HG02943 (cell line): ENCODE measurements around the gene PRTN3.
"Not testable (repeated sequence)": the region's sequence is repeated elsewhere in the genome, so short reads cannot be mapped to it uniquely, and the experiment has no call there.

Source experiments
- ATAC-seq: cut with Tn5 transposase; IDR thresholded peaks from one replicate; pipeline ENCODE4 v1.9.1; 2021; ENCODE audit warnings: mild to moderate bottlenecking, low read depth, moderate library complexity; ENCODE audit not compliant: unreplicated experiment

The PRTN3 gene

DNA sequence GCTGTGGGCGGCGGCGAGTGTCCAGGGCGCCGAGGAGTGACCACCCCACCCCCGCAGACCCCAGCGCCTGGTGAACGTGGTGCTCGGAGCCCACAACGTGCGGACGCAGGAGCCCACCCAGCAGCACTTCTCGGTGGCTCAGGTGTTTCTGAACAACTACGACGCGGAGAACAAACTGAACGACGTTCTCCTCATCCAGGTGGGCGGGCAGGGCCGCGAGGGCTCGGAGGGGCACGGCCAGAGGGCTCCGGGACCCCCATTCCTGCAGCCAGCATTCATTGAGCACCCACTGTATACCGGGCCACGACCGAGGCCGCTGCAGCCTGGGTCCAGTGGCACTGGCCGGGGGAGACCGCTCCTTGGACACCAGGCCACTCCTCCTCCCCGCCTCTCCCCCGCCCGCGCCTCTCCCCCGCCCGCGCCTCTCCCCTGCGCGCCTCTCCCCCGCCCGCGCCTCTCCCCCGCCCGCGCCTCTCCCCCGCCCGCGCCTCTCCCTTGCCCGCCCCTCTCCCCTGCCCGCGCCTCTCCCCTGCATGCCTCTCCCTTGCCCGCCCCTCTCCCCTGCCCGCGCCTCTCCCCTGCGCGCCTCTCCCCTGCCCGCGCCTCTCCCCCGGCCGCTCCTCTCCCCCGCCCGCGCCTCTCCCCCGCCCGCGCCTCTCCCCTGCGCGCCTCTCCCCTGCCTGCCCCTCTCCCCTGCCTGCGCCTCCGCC, 3.2 kb downstream of the PRTN3 start:
- no peak for ATAC-seq

DNA sequence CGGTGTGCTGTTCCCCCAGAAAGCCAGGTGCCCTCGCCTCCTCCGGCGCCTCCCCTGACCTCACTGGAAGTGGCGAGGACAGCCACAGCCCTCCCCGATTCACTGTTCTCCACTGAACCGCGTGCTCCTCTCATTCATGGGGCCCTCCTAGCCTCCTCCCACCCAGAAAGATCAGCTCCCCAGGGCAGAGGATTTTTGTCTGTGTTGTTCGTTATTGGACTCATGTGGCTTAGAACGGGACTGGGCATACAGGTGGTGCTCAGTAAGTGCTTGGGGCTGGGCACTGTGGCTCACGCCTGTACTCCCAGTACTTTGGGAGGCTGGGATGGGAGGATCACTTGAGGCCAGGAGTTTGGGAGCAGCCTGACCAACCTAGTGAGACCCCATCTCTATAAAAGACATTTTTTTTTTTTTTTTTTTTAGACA, 3.8 kb downstream of the PRTN3 start:
- no peak for ATAC-seq

DNA sequence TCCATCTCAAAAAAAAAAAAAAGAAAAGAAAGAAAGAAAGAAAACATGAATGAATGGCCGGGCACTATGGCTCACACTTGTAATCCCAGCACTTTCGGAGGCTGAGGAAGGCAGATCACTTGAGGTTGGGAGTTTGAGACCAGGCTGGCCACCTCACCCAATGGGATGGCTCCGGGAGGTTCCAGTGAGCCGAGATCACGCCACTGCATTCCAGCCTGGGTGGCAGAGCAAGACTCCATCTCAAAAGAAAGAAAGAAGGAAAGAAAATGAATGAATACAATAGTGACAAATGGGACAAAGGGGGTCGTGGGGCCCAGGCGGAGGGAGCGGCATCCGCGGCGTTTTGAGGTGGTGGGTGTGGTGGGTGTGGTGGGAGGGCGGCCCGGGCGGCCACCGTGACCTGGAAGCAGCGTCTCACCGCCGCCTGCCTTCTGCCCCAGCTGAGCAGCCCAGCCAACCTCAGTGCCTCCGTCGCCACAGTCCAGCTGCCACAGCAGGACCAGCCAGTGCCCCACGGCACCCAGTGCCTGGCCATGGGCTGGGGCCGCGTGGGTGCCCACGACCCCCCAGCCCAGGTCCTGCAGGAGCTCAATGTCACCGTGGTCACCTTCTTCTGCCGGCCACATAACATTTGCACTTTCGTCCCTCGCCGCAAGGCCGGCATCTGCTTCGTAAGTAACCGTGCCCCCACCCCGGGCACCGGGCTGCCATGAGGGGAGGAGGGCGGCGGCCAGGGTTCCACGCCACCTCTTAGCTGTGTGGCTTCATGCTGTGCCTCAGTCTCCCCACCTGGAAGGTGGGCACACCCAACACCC, 5.1 kb downstream of the PRTN3 start:
- ATAC-seq, result no peak

DNA sequence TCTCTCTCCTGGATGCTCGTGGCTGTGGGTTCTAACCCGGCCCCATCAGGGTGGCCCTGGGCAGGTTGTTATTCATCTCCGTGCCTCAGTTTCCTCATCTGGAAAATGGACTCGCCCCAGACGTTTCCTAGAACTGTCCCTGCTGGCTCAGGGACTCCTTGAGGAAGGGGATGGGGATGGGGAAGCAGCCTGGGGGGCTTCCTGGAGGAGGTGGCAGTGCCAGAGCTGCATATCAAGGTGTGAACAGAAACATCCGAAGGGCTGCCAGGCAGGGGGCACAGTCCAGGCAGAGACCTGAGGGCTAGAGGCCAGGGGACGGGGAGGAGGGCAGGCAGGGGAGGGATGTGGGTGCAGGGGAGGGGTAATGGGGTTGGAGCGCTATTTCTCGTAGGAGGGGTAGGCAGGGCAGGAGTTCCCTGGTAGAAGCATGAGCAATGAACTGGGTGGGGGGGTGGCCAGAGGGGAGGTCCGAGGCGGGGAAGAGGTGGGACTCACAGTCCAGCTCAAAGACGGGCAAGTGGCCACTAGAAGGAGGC, 7.7 kb downstream of the PRTN3 start:
- ATAC-seq, result no peak

DNA sequence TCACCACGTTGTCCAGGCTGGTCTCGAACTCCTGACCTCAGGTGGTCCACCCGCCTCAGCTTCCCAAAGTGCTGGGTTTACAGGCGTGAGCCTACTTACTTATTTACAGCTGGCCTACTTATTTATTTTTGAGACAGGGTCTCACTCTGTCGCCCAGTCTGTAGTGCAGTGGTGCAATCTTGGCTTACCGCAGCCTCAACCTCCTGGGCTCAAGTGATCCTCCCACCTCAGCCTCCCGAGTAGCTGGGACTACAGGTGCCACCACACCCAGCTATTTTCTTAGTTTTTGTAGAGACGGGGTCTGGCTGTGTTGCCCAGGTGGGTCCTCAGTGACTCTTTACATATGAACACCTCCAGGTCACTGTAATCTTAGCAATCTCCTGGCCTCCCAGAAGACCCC, 8.4 kb downstream of the PRTN3 start:
- ATAC-seq, result not testable (repeated sequence)

DNA sequence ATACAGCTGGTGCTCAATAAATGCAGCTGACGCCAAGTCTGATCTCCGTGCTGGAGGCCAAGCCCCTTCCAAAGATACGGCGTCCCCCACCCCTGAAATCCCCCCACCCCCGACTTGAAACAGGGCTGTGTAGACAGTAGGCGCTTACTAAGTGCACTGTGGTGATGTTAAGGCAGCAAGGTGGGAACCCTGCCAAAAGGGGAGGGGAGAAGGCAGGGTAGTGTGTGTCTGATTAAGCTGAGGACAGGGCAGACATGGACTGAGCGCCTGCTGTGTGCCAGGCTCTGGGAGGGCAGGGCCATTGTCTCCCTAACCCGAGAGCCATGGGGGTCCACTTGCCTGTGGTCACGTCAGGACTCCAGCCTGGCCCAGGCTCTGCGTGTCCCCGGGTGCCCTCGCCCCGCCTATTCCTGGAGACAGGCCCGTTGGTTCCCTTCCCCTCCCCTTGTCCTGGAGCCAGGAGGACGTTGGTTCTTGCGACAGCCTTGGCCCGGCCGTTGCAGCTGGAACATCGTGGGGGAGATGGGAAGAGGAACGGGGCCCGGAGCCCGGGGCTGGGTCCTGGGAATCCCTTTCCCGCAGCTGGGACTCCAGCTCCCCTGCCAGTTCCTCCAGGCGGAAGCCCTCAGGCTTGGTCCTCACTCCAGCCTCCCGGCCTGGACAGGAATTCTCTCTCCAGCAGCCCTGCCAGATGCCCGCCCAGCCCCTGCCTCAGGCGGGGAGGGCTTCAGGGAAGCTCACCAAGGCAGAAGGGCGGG, 9.6 kb downstream of the PRTN3 start:
- no peak for ATAC-seq

DNA sequence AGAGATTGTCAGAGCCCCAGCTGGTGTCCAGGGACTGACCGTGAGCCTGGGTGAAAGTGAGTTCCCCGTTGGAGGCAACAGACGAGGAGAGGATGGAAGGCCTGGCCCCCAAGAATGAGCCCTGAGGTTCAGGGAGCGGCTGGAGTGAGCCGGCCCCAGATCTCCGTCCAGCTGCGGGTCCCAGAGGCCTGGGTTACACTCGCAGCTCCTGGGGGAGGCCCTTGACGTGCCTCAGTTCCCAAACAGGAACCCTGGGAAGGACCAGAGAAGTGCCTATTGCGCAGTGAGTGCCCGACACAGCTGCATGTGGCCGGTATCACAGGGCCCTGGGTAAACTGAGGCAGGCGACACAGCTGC, 10.2 kb downstream of the PRTN3 start:
- ATAC-seq, result no peak

DNA sequence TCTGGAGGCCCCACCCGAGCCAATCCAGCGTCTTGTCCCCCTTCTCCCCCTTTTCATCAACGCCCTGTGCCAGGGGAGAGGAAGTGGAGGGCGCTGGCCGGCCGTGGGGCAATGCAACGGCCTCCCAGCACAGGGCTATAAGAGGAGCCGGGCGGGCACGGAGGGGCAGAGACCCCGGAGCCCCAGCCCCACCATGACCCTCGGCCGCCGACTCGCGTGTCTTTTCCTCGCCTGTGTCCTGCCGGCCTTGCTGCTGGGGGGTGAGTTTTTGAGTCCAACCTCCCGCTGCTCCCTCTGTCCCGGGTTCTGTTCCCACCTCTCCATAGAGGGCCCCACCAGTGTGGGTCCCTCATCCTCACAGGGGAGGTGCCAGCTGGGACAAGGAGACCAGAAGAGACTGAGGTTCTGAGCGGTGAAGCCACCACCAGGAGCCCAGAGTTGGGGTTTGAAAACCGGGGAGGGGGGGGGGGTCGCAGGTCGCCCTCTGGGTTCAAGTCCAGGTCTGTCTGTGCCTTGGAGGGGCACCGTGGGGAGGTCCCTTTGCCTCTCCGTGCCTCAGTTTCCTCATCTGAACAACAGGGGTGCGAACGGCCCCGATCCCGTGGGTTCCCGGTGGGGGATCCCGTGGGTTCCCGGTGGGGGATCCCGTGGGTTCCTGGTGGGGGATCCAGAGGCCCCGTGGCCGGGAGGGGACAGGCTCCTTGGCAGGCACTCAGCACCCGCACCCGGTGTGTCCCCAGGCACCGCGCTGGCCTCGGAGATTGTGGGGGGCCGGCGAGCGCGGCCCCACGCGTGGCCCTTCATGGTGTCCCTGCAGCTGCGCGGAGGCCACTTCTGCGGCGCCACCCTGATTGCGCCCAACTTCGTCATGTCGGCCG, 11.6 kb downstream of the PRTN3 start, which contains the start of gene ELANE:
TSS of gene ELANE (plus strand) at position 168 of the 878 bp plus-strand sequence. CDS start at position 194, 26 bp downstream.
- no peak for ATAC-seq

DNA sequence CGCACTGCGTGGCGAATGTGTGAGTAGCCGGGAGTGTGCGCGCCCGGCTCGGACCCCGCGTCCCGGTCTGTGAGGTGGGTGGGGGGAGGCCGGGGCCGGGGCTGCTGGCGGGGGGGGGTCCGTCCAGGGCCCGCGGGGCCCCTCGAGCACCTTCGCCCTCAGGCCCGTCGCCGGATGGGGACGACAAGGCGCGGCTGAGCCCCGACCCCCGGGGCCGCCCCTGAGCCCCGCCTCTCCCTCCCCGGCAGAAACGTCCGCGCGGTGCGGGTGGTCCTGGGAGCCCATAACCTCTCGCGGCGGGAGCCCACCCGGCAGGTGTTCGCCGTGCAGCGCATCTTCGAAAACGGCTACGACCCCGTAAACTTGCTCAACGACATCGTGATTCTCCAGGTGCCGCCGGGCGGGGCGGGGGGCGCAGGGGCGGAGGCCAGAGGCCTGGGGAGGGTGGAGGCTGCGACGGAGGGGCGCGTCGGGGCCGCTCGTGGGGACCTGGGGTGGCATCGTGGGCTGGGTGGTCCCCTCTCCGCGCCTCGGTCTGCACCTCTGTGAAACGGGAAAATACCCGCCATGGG, 12.3 kb downstream of the PRTN3 start:
- ATAC-seq, result no peak

DNA sequence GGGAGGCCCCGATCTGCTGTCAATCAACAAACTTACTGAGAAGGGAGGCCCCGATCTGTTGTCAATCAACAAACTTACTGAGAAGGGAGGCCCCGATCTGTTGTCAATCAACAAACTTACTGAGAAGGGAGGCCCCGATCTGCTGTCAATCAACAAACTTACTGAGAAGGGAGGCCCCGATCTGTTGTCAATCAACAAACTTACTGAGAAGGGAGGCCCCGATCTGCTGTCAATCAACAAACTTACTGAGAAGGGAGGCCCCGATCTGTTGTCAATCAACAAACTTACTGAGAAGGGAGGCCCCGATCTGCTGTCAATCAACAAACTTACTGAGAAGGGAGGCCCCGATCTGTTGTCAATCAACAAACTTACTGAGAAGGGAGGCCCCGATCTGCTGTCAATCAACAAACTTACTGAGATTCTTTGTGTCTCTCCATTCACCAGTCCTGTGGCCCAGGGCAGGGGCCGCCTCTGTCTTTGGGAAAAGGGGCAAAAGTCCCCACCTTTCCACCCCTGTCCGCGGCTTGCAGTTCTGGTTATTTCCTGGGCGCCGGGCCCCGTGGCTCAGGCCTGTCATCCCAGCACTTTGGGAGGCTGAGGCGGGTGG, 12.9 kb downstream of the PRTN3 start:
- ATAC-seq, result not testable (repeated sequence)

DNA sequence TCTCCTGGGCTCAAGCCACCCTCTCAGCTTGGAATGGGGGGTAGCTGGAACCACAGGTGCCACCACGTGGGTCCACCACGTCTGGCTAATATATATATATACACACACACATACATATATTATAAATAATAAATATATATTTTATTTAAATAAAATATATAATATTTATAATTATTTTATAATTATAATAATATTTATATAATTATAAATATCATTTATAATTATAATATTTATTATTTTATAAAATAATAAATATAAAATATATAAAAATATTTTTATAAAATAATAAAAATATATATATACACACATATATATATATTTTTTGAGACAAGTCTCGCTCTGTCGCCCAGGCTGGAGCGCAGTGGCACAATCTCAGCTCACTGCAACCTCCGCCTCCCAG, 13.8 kb downstream of the PRTN3 start:
- ATAC-seq, result no peak

DNA sequence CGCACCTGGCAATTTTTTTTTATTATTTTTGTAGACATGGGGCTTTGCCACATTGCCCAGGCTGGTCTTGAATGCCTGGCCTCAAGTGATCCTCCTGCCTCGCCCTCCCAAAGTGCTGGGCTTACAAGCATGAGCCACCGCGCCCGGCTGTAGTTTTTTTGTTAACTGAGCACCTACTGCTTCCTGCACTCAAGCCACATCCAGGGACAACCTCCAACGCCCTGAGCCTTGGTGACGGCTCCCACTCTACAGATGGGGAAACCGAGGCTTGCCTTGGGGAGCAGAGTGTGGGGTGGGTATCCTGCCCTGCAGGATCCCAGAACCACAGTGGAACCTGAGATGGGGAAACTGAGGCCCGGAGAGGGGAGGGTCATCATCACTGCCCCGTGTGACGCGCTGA, 14.3 kb downstream of the PRTN3 start:
- ATAC-seq, result no peak

DNA sequence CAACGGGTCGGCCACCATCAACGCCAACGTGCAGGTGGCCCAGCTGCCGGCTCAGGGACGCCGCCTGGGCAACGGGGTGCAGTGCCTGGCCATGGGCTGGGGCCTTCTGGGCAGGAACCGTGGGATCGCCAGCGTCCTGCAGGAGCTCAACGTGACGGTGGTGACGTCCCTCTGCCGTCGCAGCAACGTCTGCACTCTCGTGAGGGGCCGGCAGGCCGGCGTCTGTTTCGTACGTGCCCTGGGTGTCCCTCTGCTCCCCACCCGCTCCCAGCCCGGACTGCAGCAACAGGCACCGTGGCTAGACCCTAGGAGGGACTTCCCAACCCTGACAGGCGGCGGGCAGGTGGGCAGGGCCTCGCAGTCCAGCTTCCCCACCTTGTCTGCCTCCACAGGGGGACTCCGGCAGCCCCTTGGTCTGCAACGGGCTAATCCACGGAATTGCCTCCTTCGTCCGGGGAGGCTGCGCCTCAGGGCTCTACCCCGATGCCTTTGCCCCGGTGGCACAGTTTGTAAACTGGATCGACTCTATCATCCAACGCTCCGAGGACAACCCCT, 14.8 kb downstream of the PRTN3 start:
- ATAC-seq, result no peak

DNA sequence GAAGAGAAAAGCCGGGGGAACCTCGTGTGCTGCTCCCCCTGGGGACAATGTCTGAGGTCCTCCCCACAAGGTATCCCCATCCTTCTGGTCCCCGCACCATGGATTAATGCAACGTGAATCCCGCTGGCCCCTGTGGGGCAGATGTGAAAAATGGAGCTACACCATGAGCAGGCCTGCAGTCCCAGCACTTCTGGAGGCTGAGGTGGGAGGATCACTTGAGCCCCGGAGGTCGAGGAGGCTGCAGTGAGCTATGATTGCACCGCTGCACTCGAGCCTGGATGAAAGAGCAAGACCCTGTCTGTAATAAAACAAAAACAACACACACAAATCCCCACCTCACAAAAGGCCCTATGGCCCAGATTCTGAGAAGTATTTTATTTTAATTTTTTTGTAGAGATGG, 17.5 kb downstream of the PRTN3 start:
- no peak for ATAC-seq

DNA sequence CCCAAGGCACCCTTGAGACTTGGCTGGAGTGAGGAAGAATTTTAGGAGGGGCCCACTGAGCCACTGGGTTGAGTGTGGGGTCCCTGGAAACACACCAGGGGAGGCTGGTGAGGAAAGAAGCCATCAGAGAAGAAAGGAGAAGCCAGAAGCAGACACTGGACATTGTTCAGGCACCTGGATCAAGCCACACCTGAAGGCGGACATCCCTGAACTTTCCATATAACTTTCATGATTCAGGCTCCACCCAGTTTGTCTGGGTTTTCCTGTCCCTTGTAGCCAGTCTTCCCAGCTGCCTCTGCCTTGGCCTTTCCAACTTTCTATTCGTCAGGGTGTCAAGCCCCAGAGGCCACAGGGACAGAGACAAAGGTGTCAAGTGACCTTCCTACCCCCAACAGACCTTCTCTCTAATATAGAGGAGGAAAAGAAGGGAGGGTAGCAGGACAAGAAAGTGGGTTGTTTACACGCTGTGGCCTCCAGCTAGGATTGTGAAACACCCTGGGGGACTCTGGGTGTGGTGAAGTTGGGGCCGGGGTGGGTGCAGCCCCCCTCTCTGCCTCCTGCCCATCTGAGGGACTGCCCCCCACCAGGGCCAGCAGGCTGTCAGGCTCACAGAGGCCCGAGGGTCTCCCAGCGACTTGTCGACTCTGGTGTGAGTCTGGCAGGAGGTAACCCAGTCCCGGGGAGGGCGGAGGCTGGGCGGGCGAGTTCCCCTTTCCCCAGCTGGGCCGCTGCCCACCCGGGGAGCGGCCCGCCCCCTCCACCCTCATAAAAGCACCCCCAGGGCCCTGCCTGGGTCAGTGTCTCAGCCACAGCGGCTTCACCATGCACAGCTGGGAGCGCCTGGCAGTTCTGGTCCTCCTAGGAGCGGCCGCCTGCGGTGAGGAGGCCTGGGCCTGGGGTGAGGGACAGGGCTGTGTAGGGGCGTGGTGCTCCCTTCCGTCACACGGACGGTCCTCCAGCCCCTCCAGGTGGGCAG, 18.4 kb downstream of the PRTN3 start, which contains the start of gene CFD:
TSS of gene CFD (plus strand) at position 797 of the 976 bp plus-strand sequence. CDS start at position 823, 26 bp downstream.
- no peak for ATAC-seq

DNA sequence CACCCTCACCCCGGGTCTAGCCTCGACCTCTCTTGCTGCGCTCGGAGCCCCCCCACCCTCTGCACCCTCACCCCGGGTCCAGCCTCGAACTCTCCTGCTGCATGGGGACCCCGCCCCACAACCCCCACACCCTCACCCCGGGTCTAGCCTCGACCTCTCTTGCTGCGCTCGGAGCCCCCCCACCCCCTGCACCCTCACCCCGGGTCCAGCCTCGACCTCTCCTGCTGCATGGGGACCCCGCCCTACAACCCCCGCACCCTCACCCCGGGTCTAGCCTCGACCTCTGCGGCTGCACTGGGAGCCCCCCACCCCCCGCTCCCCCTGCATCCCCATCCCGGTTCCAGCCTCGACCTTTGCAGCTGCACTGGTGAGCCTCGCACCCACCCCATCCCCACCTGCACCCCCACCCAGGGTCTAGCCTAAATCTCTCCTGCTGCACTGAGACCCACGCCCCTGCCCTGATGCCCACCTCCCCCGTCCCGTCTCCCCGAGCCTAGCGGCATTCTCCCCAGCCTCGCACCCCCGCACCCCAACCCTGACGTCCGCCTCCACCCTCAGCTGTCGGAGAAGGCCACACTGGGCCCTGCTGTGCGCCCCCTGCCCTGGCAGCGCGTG, 20.4 kb downstream of the PRTN3 start:
- no peak for ATAC-seq
